HCT116 (cell line): ENCODE measurements around the gene PTPN2. TPM values are rescaled to one million over a fixed set of nuclear protein-coding genes. Genes with fewer than 3 reads are reported as not detected.

Experiments used
- ATAC-seq: fragments of 200-7000 bp; cut with Tn5 transposase; 2 replicates; pipeline ENCODE4 v1.9.1; 2020; ENCODE audit warnings: mild to moderate bottlenecking, moderate library complexity
- BruUV-seq: library from RNA; stranded (reverse); fragments of 400-500 nt; replicated peaks from 2 replicates; lab custom pipeline; 2021; lab: Mats Ljungman, UMichigan
- CTCF ChIA-PET: fragments of 300-600 bp; sonication (Branson Sonifier 250); formaldehyde crosslinking; loops from one replicate; lab custom pipeline; 2021; ENCODE audit warnings: antibody characterized with exemption; lab: Charles Lee
- POLR2A ChIA-PET: fragments of 300-600, 350-600 bp; sonication (Branson Sonifier 250); formaldehyde crosslinking; loops from one replicate; lab custom pipeline; 2021; ENCODE audit warnings: antibody characterized with exemption; lab: Charles Lee
- RAD21 ChIA-PET, 2 experiments: fragments of 300-600 bp; sonication (Branson Sonifier 250); formaldehyde crosslinking; loops; one replicate each; lab custom pipeline; 2023; ENCODE audit warnings: low total read pairs in 2 of 2; ENCODE audit not compliant: uncharacterized antibody in 2 of 2, unreplicated experiment in 2 of 2, low non-redundant PET in 1 of 2; lab: Charles Lee
- DNase-seq: peaks from one replicate; pipeline ENCODE4 v3.0.0-alpha.2; 2010; ENCODE audit warnings: low read depth, low spot score
- H2AFZ ChIP-seq: fragments of 200-600 bp; shearing (Covaris generic), sonication (generic); 2 replicates; pipeline ENCODE4 v1.6.1; 2017; ENCODE audit warnings: low read depth, mixed run types, mixed read lengths, antibody characterized with exemption, low read length; ENCODE audit not compliant: poor library complexity, severe bottlenecking
- H3K27ac ChIP-seq: 2 replicates; pipeline ENCODE4 v1.5.1; 2012; ENCODE audit warnings: low read depth, low read length
- H3K27me3 ChIP-seq: fragments of 200-600 bp; sonication (generic); 2 replicates; pipeline ENCODE4 v1.6.1; 2016; ENCODE audit warnings: mixed run types, low read length, mixed read lengths; ENCODE audit not compliant: insufficient read depth
- H3K36me3 ChIP-seq, 2 experiments: fragments of 200-500 bp in 1 of 2; fragments of 200-600 bp in 1 of 2; sonication (Bioruptor generic) in 1 of 2; sonication (generic) in 1 of 2; 2 replicates each; pipeline versions ENCODE4 v1.5.1 to v1.6.1; 2014 to 2016; ENCODE audit warnings: low read length in 2 of 2, inconsistent platforms in 1 of 2, mixed read lengths in 1 of 2, mixed run types in 1 of 2; ENCODE audit not compliant: insufficient read depth in 2 of 2, control insufficient read depth in 1 of 2
- H3K4me1 ChIP-seq, 2 experiments: fragments of 200-600 bp in 1 of 2; sonication (generic) in 1 of 2; 2 replicates each; pipeline versions ENCODE4 v1.5.1 to v1.6.1; 2012 to 2017; ENCODE audit warnings: low read length in 2 of 2, inconsistent platforms in 1 of 2, mild to moderate bottlenecking in 1 of 2, mixed read lengths in 1 of 2, mixed run types in 1 of 2, moderate library complexity in 1 of 2; ENCODE audit not compliant: insufficient read depth in 2 of 2, control insufficient read depth in 1 of 2
- H3K4me2 ChIP-seq: fragments of 200-600 bp; sonication (generic); 2 replicates; pipeline ENCODE4 v1.6.1; 2017; ENCODE audit warnings: mixed run types, low read length, mixed read lengths
- H3K4me3 ChIP-seq, 2 experiments: fragments of 200-600 bp in 1 of 2; sonication (generic) in 1 of 2; replicated peaks in 1 of 2; 2 replicates each; pipeline ENCODE4 v1.5.1; 2011 to 2016; ENCODE audit warnings: low read length in 2 of 2, control low read depth in 1 of 2, low read depth in 1 of 2, mild to moderate bottlenecking in 1 of 2, mixed read lengths in 1 of 2, mixed run types in 1 of 2
- H3K79me2 ChIP-seq: fragments of 200-600 bp; sonication (generic); 2 replicates; pipeline ENCODE4 v1.6.1; 2017; ENCODE audit warnings: mild to moderate bottlenecking, mixed run types, low read length, moderate library complexity, mixed read lengths; ENCODE audit not compliant: insufficient read depth
- H3K9ac ChIP-seq: fragments of 200-600 bp; sonication (generic); 2 replicates; pipeline ENCODE4 v1.6.1; 2016; ENCODE audit warnings: low read length, mixed read lengths
- H3K9me2 ChIP-seq: fragments of 200-600 bp; sonication (generic), shearing (Covaris generic); 2 replicates; pipeline ENCODE4 v1.6.1; 2017; ENCODE audit warnings: mixed run types, mild to moderate bottlenecking, moderate library complexity; ENCODE audit not compliant: insufficient read depth
- H3K9me3 ChIP-seq, 2 experiments: fragments of 200-500 bp in 1 of 2; fragments of 200-600 bp in 1 of 2; sonication (Bioruptor generic) in 1 of 2; sonication (generic) in 1 of 2; 2 replicates each; pipeline ENCODE4 v1.6.1; 2014 to 2017; ENCODE audit warnings: low read length in 2 of 2, mixed read lengths in 2 of 2, inconsistent platforms in 1 of 2, low read depth in 1 of 2, mild to moderate bottlenecking in 1 of 2, mixed run types in 1 of 2, moderate library complexity in 1 of 2; ENCODE audit not compliant: control insufficient read depth in 1 of 2, insufficient read depth in 1 of 2
- H4K20me1 ChIP-seq: fragments of 200-600 bp; sonication (generic), shearing (Covaris generic); 2 replicates; pipeline ENCODE4 v1.6.1; 2017; ENCODE audit warnings: mixed run types, mild to moderate bottlenecking, moderate library complexity; ENCODE audit not compliant: insufficient read depth
- ATF3 ChIP-seq: IDR thresholded peaks from 2 replicates; pipeline ENCODE4 v1.6.1; 2012
- CBX3 ChIP-seq: IDR thresholded peaks from 2 replicates; pipeline ENCODE4 v1.6.1; 2012; ENCODE audit warnings: low read depth
- CEBPB ChIP-seq: IDR thresholded peaks from 2 replicates; pipeline ENCODE4 v1.6.1; 2012; ENCODE audit warnings: low read depth
- EGR1 ChIP-seq: IDR thresholded peaks from 2 replicates; pipeline ENCODE4 v1.6.1; 2012; ENCODE audit warnings: low read depth
- ELF1 ChIP-seq: IDR thresholded peaks from 2 replicates; pipeline ENCODE4 v1.6.1; 2012; ENCODE audit warnings: low read depth, borderline replicate concordance
- EZH2phosphoT487 ChIP-seq: fragments of 200-600 bp; IDR thresholded peaks from 2 replicates; pipeline ENCODE4 v1.6.1; 2018; ENCODE audit warnings: antibody characterized with exemption, borderline replicate concordance
- FOSL1 ChIP-seq: IDR thresholded peaks from 2 replicates; pipeline ENCODE4 v1.6.1; 2012; ENCODE audit warnings: low read depth
- RAD21 ChIP-seq: IDR thresholded peaks from 2 replicates; pipeline ENCODE4 v1.6.1; 2012; ENCODE audit warnings: low read depth, mild to moderate bottlenecking
- SRF ChIP-seq: IDR thresholded peaks from 2 replicates; pipeline ENCODE4 v1.6.1; 2012; ENCODE audit warnings: low read depth
- ZFX ChIP-seq: fragments of 450-650 bp; IDR thresholded peaks from 2 replicates; pipeline ENCODE4 v1.6.1; 2017
- ZNF274 ChIP-seq: fragments of 200-500 bp; sonication (Bioruptor generic); IDR thresholded peaks from 2 replicates; pipeline ENCODE4 v1.6.1; 2014; ENCODE audit warnings: mild to moderate bottlenecking, low read depth, low read length, inconsistent platforms
- intact Hi-C: fragments of 100-400 bp; cut with micrococcal nuclease; formaldehyde crosslinking; loops from 2 replicates; pipeline ENCODE4 v1.10.0; 2022
- total RNA-seq: library from RNA; stranded (reverse); gene quantifications from one replicate; pipeline ENCODE4 v1.2.1, GENCODE V29; 2021; ENCODE audit not compliant: unreplicated experiment
- TF ChIP-seq, protein P1 (sequence below): IDR thresholded peaks from 2 replicates; pipeline ENCODE4 v1.6.1; 2011; ENCODE audit warnings: mild to moderate bottlenecking, low read length, moderate library complexity; ENCODE audit not compliant: insufficient replicate concordance; ENCODE audit errors: extremely low read depth

The PTPN2 gene
- total RNA-seq, 1 experiment from 2014 or later: 50.3 TPM

GRCh38 chr18:12867441-12868123, 16.5 kb downstream of the PTPN2 start:
- TF ChIP-seq SRF (no peak), ATF3 (no peak), CBX3 (no peak), ZNF274 (no peak), CEBPB (no peak), EGR1 (no peak), EZH2phosphoT487 (no peak), FOSL1 (no peak), ELF1 (no peak), RAD21 (no peak), ZFX (no peak)
- TF ChIP-seq, protein P1, sequence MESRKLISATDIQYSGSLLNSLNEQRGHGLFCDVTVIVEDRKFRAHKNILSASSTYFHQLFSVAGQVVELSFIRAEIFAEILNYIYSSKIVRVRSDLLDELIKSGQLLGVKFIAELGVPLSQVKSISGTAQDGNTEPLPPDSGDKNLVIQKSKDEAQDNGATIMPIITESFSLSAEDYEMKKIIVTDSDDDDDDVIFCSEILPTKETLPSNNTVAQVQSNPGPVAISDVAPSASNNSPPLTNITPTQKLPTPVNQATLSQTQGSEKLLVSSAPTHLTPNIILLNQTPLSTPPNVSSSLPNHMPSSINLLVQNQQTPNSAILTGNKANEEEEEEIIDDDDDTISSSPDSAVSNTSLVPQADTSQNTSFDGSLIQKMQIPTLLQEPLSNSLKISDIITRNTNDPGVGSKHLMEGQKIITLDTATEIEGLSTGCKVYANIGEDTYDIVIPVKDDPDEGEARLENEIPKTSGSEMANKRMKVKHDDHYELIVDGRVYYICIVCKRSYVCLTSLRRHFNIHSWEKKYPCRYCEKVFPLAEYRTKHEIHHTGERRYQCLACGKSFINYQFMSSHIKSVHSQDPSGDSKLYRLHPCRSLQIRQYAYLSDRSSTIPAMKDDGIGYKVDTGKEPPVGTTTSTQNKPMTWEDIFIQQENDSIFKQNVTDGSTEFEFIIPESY: no peak
- DNase-seq (no peak), ATAC-seq (no peak)
- Histone ChIP-seq H4K20me1 (peaks cover 13% of the 10 kb centered on the region; the same call in 1 of the 2 replicates), H3K4me2 (no peak overlapping the region), H3K27me3 (no peaks in the 10 kb centered on the region), H3K36me3 (no peaks in the 10 kb centered on the region), H3K4me3 (no peak overlapping the region), H3K27ac (no peak overlapping the region), H3K4me1 (peaks cover 5 to 11% of the 10 kb centered on the region in 2 experiments), H2AFZ (no peak overlapping the region), H3K79me2 (peaks cover 86% of the 10 kb centered on the region), H3K9me2 (no peaks in the 10 kb centered on the region), H3K9ac (no peak overlapping the region), H3K9me3 (no peaks in the 10 kb centered on the region)
- no TSS peak for BruUV-seq
- ChIA-PET POLR2A (no interaction called here), CTCF (no interaction called here), RAD21 (no interaction called here)
- intact Hi-C loops: no loop called here
